ENCODE results near the gene GATA5.

DNA sequence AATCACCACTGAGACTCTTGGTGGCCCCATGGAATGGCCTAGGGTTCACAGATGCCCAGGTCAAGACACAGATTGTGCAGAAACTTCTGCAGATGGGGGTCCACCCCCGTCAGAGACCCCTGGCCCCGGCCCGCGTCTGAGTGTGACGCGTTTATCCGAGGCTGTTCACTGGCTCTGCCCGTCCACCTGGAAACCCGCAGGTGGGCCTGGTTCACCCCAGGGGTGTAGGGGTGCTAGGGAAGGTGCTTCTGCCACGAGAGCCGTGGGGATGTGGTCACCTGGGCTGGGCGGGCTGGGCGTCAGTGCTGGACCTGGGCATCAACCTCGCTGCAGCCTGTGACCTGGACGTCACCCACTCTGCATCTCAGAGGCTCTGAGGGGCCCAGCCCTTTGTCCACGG is 39.5 kb upstream of the GATA5 start:
- TF ChIP-seq, protein P1, sequence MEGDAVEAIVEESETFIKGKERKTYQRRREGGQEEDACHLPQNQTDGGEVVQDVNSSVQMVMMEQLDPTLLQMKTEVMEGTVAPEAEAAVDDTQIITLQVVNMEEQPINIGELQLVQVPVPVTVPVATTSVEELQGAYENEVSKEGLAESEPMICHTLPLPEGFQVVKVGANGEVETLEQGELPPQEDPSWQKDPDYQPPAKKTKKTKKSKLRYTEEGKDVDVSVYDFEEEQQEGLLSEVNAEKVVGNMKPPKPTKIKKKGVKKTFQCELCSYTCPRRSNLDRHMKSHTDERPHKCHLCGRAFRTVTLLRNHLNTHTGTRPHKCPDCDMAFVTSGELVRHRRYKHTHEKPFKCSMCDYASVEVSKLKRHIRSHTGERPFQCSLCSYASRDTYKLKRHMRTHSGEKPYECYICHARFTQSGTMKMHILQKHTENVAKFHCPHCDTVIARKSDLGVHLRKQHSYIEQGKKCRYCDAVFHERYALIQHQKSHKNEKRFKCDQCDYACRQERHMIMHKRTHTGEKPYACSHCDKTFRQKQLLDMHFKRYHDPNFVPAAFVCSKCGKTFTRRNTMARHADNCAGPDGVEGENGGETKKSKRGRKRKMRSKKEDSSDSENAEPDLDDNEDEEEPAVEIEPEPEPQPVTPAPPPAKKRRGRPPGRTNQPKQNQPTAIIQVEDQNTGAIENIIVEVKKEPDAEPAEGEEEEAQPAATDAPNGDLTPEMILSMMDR (IDR thresholded peaks at IDR 0.05) = no peak
- TF ChIP-seq POLR2A (IDR thresholded peaks at IDR 0.05) = no peak

All from uterus (tissue), 2 donors.